M059J (cell line): Measurements from ENCODE around the gene PDE11A. TPM values are rescaled to one million over a fixed set of nuclear protein-coding genes. Genes with fewer than 3 reads are reported as not detected.

Experiments
- DNase-seq: peaks from one replicate; pipeline ENCODE4 v3.0.0-alpha.2; 2012; ENCODE audit warnings: low read depth
- total RNA-seq: library from RNA; depleted of rRNA; stranded (reverse); fragments of >200 nt; shearing (Covaris generic); gene quantifications from 2 replicates; pipeline ENCODE4 v1.2.3, GENCODE V29; 2014

The PDE11A gene
- total RNA-seq, 1 experiment from 2014 or later, result 2.0 TPM

DNA sequence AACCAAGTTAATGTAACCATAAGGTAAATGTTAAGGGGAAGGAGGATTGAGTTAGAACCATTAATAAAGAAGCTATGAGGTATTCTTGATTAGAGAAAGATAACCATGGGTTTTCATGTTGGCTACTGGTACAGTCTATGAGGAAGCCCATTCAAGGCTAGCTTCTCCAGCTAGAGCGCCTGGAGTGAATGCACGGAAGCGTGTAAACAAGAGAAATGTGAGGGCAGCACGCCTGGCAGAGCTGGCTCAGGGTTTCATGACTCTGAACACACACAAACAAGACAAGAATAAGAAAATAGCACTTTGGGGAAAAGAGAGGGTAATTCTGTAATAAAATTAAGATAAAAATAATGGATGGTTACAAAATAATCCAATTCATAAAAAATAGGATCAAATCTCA, 255.3 kb downstream of the PDE11A start:
- no peak for DNase-seq

DNA sequence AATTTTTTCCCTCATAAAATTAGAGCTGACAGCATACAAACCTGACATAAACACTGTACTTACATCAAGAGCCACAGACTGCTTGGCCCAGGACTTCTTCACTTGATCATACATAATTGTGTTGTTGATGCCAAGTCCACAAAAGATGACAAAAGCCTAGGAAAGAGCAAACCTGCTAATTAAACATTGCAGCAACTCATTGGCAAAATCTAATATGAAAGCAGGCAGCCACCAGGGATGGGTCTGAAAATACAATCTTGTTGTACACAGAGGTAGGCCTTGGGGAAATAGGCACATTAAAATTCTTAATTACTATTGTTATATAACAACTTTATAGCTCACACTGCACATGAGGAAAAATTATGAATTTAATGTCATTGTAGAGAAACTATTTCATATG, 255.8 kb downstream of the PDE11A start:
- DNase-seq, result no peak

DNA sequence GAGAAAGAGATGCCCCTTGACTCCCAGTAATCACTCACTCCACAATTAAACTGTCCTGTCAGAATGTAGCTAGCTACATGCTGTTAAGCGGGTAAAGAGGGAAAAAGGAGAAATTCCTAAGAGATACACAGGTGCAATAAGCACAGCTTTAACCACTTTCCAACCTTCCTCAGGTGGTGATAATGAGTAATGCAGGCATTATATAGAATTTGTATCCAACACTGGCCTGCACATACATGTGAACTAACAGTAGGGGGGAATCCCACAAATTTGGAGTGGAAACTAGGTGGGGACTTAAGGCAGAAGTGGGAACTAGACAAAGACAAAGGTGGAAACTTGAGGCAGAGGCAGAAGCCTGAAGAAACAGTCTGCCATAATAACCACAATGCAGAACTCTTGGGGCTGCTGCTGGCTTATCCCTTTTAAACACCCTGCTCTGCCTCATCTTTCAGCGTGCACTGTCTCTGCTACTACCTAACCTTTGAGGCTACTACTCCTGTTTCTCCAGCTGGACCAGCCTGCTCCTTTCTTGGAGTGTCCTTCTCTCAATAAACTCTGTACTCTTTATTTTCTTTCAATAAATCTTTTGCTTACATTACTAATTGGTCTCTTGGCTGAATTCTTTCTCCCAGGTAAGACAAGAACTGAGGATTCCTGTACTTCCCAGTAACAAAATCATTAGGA, 259.7 kb downstream of the PDE11A start:
- DNase-seq, result no peak

DNA sequence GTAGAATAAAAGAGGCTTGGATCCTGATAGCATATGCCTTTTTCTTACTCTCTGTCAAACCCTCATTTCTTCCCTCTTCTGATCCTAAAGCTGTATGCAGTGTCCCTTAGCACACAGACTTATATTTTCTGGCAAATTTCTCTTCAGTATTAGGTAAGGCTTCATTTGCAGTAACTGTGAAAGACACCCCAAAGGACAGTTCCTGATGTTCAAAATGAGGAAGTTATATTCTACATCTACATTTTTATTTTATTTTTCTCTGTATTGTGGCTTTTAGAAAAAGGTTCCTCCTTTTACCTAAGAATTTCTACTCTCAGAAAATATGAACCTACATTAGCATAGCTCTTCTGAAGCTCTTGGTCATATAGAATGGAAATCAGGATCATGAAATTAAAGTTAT, 261.7 kb downstream of the PDE11A start:
- no peak for DNase-seq

DNA sequence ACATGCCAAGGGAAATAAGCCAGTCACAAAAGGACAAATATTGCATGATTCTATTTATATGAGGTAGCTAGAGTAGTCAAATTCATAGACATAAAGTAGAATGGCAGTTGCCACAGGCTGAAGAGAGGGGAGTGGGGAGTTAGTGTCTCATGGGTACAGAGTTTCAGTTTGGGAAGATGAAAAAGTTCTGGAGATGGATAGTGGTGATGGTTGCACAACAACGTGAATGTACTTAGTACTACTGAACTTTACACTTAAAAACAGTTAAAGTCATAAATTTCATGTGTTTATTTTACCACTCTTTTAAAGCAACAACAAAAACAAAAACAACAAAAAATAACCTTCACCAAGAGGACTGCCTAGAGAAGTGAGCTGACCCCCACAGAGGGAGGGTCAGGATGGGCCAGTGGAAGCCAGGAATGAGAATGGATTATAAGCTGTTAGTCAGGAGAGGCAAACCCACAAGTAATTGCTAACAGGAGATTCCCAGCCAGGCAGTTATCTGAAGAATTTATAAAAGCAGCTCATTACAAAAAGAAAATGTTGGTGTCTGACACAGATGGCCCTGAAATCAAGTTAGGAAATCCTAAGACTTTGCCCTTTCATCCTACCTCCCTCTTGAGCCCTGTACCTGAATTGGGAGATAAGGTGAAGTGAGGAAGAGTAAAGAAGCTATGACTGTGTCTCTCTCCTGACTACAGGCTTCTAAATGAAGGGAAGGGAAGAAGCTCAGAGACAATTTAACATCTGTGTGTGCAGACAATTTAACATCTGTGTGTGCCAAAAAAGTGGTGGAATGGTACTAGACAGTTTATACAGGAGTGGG, 263.4 kb downstream of the PDE11A start:
- no peak for DNase-seq

DNA sequence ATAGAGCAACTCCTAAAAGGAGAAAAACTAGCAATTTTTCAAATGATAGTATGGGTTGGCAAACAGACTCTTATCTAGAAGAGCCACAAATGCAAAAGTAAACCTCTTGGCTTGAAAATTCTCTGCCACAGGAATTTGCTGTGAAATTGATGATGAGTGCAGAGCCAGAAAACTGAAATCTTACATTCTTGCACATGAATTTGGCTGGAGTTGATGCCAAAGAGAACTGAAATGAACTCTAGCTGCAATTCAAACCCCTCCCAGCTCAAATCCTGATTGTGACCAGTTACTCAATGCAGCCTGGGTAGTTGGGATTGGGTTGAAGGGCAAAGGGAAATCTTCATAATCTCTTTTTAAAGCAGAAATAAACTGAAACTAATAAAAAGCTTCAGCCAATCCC, 266.6 kb downstream of the PDE11A start:
- peak; percentile 5 for DNase-seq

DNA sequence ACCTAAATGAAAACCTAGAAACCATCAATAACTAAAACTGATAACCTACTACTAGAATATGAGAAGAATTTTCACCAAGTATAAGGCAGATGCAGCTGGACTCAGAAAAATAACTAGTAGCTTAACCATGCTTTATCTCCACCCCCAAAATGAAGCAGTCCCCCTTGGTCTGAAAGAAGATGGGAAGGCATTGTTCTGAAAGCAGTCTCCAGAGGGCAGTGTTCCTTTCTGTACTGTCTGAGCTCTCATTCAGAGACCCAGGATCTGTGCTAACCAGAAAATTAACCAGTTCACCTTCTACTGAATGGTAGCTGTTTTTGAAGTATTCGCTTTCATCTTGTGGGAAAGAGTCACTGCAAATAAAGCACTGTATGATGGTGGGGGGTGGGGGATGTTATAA, 273.0 kb downstream of the PDE11A start:
- peak; percentile 27 for DNase-seq

DNA sequence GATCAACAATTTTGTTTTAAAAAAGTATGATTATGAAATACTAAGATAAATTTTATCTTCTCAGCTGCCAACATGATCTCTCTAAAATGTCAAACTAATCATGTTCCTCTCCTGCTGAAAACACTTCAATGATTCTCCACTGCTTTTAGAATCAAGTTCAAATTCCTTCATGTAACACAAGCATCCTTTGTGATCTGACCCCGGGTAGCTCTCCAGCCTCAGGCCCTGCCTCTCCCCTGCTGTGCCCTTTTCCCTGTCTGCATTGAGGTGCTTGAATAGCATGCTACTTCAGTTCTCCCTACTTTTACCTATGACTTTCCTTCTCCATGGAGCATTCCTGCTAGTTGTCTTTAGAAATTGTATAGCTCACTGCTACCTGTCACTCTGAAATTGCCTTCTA, 274.8 kb downstream of the PDE11A start:
- DNase-seq, result no peak

DNA sequence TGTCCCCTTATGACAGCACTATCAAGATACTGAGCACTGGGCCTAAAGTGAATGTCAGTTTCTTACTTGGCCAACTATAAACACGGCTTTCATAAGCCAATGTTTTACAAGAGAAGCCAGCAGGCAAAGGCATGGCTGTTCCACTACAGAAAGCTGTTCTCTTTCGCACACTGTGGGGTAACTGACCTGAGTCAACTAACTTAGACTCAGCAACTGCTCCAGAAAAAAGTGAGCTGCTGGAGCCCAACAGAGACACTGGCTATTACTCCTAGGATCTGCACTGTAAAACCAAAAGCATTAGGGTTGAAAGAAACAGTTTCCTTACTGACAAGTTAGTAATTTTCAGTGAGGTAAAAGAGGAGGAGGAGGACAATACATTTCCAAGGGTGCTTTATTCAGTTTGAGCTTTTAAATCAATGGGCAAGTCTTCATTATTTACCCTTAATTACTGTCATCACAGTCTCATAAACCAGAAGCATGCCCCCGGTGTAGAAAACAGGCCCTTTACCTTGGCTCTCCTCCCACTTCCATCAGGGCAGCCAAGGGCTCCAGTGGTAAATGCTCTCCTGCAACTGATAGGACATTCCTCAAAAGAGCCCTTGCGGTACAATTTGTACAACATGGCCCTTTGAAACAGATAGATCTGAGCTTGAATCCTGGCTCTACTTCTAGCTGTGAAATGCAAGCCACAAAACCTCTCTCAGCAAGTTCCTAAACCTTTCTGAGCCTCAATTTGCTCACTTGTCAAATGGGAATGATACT, 275.7 kb downstream of the PDE11A start:
- DNase-seq, result no peak

DNA sequence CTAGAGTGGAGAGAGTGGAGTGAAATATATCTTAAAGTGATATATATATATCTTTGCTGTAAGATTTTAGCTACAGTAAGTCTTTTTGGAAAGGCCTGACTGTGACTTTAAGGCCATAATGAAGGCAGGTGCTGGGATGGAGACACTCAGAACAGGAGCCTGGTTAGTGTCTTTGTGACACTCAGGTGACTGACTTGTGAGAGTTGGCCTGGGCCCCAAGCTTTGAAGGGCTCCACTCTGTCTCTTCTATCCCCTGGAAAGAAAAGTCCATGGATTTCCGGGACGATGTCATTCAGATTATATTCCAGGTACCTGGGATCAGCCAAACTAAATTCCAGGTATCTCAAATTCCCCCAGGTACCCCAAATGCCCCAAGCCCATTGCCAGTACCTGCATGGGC, 276.6 kb downstream of the PDE11A start:
- no peak for DNase-seq

DNA sequence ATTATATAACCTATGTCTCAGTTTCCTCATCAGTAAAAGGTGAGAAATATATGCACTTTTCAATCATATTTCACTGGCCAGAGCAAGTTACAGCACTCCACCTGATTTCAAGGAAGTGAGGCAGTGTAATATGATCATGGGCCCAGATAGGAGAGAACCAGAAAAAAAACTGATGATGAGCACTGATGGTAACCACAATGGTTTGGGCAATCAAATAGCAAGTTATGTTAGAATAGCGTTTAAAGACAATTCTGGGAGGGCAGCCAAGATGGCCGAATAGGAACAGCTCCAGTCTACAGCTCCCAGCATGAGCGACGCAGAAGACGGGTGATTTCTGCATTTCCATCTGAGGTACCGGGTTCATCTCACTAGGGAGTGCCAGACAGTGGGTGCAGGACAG, 287.4 kb downstream of the PDE11A start:
- peak; percentile 83 for DNase-seq

DNA sequence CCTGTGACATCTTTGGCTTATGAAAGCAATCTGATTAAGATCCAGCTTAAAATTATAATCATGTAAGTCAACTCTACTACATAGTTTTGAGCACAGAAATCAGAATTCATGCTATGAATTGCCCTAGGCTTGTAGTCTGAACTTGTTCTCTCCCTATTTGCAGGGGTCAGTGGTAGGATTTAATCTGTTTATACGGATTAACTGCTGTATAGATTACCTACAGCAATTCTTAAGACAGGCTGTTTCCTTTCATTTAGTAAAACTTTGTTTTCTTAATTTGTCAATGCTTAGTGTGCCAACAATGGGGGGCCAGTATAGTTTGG, 287.9 kb downstream of the PDE11A start:
- no peak for DNase-seq

DNA sequence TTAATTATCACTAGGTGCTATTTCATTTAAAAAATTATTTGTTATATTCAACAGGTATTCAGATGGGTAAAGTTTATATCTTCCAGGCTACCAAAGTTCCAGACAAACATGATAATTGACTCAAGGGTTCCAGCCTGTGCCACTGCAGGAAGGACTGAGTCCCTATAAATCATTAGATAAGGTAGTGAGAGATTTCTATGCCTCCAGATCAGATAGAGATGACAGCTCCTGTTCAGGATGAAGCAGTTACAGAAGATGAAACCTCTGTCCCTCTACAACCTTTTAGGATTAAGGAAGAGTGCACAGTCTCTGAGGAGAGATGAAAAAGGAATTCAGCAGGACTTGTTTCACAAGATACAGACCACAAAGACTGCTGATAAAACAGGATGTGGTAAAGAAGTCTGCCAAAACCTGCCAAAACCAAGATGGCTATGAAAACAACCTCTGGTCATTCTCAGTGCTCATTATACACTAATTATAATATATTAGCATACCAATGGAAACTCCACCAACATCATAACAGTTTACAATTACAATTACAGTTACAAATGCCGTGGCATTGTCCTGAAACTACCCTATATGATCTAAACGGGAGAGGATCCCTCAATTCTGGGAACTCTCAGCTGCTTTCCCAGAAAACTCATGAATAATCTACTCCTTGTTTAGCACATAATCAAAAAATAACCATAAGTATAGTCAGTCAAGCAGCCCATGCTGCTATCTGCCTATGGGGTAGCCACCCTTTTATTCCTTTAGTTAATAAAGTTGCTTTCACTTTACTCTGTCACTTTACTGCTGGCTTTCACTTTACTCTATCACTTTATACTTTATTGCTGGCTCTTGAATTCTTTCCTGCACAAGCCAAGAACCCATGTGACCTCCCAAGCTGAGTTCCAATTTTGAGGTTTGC, 288.5 kb downstream of the PDE11A start:
- DNase-seq, result peak; percentile 86

DNA sequence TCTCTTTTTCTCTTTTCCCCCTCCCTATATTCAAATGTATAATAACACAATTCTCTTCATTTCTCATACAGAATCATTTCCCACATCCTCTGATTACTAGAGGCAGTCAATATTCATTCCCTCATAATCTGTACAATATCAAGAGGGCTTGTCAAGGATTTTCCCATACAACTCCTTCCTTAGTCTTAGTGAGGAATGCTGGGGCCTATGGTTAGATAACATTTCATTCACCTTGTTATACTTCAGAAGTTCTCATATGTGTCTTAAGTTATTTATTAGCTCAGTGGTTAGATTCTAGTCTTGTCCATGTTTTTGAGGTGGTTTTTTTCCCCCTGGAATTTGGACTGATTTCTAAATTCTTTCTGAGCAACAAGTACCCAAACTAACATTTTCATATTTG, 289.5 kb downstream of the PDE11A start:
- DNase-seq, result no peak

DNA sequence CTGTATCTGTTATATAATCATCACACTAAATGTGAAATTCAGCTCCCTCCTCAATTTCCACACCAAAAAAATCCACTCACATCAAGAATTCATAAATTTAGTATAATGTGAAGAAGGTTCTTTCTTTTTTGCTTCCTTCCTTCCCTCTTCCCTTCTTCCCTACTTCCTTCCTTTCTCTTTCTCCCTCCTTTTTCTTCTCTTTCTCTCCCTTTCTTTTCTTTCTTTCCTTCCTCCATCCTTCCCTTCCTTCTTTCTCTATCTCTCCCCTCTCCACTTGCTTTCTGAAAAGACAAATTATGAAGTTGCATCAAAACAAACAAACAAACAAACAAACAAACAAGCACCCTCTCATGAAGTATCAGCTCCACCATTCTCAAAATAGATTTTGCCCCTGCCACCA, 290.0 kb downstream of the PDE11A start:
- no peak for DNase-seq

DNA sequence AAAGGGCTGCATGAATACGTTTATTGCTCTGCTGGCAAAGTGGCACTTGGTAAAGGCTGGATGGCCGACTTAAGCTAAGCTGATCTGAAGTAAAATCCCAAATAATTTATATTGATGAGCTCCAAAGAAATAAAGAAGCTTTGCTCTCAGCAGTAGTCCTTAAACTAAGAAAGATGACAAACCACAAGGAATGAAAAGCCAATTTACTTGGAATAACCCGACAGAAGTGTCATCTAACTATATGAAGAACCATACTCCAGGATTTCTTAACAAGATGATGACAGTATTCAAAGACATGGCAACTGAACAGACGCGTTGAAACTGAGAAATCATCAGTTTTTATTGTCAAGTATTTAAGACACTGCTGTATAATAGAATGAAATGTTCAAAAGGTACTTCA, 294.1 kb downstream of the PDE11A start:
- no peak for DNase-seq

DNA sequence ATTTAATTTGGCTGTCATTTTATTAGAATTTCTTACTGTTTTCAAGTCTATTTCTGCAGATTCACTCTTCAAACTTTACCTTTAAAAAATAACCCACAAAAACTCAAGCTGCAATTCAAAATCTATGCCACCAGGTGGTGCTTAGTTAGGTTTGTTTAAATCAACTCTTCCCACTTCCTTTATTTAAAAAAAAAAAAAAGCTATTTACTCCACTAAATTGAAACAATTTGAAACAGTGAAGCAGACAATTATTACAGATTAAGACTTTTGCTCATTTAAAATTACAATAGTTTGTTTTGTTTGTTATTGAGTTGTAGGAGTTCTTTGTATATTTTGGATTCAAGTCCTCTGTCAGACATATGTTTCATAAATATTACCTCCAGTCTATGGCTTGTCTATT, 300.0 kb downstream of the PDE11A start:
- peak; percentile 37 for DNase-seq

DNA sequence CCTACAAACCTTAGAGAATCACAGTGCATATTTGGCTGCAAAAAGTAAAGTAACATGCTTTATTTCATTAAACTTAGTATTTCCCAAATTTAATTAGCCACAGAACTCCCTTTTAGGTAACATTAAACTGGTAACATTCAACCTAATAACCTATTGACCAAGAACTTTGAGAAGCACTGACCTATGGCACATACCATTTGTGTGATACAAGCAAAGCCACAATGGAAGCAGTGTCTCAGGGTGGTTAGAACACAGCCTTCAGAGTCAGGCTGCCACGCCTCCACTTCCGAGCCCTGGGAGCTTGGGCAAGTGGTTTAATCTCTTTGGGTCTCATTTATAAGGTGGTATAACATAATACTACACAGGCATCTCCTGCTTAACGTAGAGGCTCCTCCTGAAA, 301.4 kb downstream of the PDE11A start:
- peak; percentile 7 for DNase-seq

DNA sequence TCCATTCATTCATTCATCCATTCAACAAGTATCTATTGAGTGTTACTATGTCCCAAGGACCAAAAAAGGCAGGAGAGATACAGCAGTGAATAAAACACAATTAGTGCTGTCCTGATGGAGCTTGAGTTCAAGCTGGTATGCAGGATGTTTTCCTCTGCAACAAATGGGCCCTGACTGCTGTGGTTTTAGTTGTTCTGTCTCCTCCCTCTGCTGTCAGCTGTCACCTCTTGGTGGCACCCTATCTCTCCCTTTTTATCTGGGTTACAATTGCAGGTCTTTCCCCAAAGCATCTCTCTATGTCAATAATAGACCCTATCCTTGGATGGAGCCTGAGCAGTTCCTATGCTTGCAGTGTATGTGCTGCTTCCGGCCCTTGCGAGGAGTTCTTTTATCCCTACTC, 304.8 kb downstream of the PDE11A start:
- no peak for DNase-seq

DNA sequence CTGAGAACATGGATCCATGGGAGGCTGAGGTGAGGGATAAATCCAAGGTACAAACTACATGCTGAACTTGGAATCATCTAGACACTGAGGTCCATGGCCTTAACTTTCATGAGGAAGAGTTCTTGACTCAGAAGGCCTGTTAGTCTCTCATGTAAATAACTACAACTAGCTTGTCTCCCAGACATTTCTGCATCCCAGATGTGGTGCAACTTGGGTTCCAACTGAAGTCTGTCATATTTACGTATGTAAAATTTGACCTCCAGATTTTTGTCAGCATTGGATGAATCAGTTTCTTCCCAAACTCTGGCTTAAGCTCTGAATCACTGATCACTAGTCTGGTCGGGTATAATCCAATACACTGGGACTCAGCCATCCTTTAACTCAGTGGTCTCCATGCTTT, 306.9 kb downstream of the PDE11A start:
- no peak for DNase-seq

DNA sequence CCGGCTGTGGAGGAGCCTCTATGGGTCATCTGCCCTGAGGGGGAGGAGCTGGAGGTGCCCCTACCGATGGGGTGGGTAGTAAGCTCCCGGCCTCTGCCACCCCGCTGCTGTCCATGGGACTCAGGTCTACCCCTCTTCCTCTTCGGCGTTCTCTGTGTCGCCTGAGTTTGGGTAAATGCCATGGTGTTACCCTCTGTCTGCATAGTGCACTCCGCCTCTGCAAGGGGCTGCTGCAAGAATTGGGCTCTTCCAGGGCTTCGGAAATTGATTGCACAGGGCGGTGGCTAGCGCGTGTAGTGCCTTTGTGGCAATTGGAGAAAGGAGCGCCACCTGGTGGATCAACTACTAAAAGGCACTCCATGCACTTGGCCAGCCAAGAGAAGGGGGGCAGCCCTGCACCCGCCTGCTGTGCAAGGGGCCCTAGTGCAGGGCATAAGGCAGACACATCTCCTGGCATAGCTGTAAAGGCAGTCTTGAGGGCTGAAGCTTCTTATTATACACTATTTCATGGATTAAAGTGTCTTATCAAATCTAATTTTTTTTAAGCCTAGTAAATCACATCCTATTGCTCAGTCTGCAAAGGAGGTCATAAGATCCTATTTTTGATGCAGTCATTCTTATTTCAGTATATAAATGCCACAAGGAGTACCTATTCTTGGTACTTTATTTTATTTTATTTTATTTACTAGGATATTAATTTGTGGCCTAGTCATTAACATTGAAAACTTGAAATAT, 308.9 kb downstream of the PDE11A start:
- peak; percentile 52 for DNase-seq
